Stimulated activated CD4-positive, alpha-beta T cell treated with anti-CD3 and anti-CD28 coated beads, Interleukin-4, amount 100 ng/mL, for 1 hour (primary cell): ENCODE measurements around the gene TTC34.

Experiments used
- DNase-seq: peaks from one replicate; pipeline ENCODE4 v3.0.0-alpha.2; 2020

TTC34 gene

GRCh38 chr1:2828586-2829250, 27.2 kb upstream of the TTC34 start:
- no peak for DNase-seq

- no peak for DNase-seq
Observed at GRCh38 chr1:2826736-2827292, 25.3 kb upstream of the TTC34 start.

GRCh38 chr1:2826316-2826715, 24.8 kb upstream of the TTC34 start:
- no peak for DNase-seq

- no peak for DNase-seq
Observed at GRCh38 chr1:2825487-2826189, 24.1 kb upstream of the TTC34 start.

GRCh38 chr1:2824999-2825398, 23.5 kb upstream of the TTC34 start:
- no peak for DNase-seq

- no peak for DNase-seq
Observed at GRCh38 chr1:2823921-2824610, 22.6 kb upstream of the TTC34 start.

GRCh38 chr1:2822621-2823145, 21.2 kb upstream of the TTC34 start:
- no peak for DNase-seq

- peak; percentile 48 for DNase-seq
Observed at GRCh38 chr1:2821966-2822620, 20.6 kb upstream of the TTC34 start.

GRCh38 chr1:2821373-2821955, 20.0 kb upstream of the TTC34 start:
- DNase-seq: no peak

- no peak for DNase-seq
Observed at GRCh38 chr1:2820731-2821372, 19.4 kb upstream of the TTC34 start.

- no peak for DNase-seq
Observed at GRCh38 chr1:2819831-2820730, 18.6 kb upstream of the TTC34 start.

- DNase-seq: no peak
Observed at GRCh38 chr1:2819429-2819828, 17.9 kb upstream of the TTC34 start.

- DNase-seq: no peak
Observed at GRCh38 chr1:2817784-2818564, 16.5 kb upstream of the TTC34 start.

GRCh38 chr1:2816786-2817185, 15.3 kb upstream of the TTC34 start:
- no peak for DNase-seq

GRCh38 chr1:2815551-2815950, 14.1 kb upstream of the TTC34 start:
- DNase-seq: no peak

GRCh38 chr1:2814511-2815075, 13.1 kb upstream of the TTC34 start:
- no peak for DNase-seq

- DNase-seq: no peak
Observed at GRCh38 chr1:2812939-2813653, 11.6 kb upstream of the TTC34 start.

- DNase-seq: no peak
Observed at GRCh38 chr1:2812136-2812535, 10.6 kb upstream of the TTC34 start.

- no peak for DNase-seq
Observed at GRCh38 chr1:2811533-2811918, 10.0 kb upstream of the TTC34 start.
